Common myeloid progenitor, CD34-positive (primary cell): Measurements from ENCODE around the gene PCSK5.
"Not testable (repeated sequence)": the region's sequence is repeated elsewhere in the genome, so short reads cannot be mapped to it uniquely, and the experiment has no call there.

Experiments used
- CTCF ChIA-PET: fragments of 350-600 bp; sonication (Branson Sonifier 250); formaldehyde crosslinking; loops from one replicate; lab custom pipeline; 2021; ENCODE audit warnings: antibody characterized with exemption; lab: Charles Lee
- POLR2A ChIA-PET: fragments of 350-600 bp; sonication (Branson Sonifier 250); formaldehyde crosslinking; loops from one replicate; lab custom pipeline; 2021; ENCODE audit warnings: antibody characterized with exemption; lab: Charles Lee
- DNase-seq, 3 donors: peaks; one replicate each; pipeline versions ENCODE4 v3.0.0 to v3.0.0-alpha.2; 2013
- H3K27ac ChIP-seq, 2 experiments: 1 replicate in 1 of 2; 2 replicates in 1 of 2; pipeline ENCODE4 v1.7.0; 2013; ENCODE audit warnings: inconsistent platforms in 2 of 2, low read length in 2 of 2, mild to moderate bottlenecking in 2 of 2, low read depth in 1 of 2, moderate library complexity in 1 of 2; ENCODE audit not compliant: severe bottlenecking in 2 of 2, insufficient read depth in 1 of 2, poor library complexity in 1 of 2
- H3K27me3 ChIP-seq, 5 experiments: replicated peaks in 2 of 5; 1 replicate in 3 of 5; 2 replicates in 2 of 5; pipeline versions ENCODE4 v1.6.1 to v1.7.0; 2013; ENCODE audit warnings: low read length in 4 of 5, mild to moderate bottlenecking in 2 of 5, moderate library complexity in 2 of 5, inconsistent platforms in 1 of 5; ENCODE audit not compliant: insufficient read depth in 5 of 5, control insufficient read depth in 4 of 5
- H3K36me3 ChIP-seq, 4 experiments: 1 replicate in 2 of 4; 2 replicates in 2 of 4; pipeline versions ENCODE4 v1.6.1 to v1.7.0; 2013; ENCODE audit warnings: low read length in 3 of 4, control low read depth in 1 of 4, mild to moderate bottlenecking in 1 of 4; ENCODE audit not compliant: control insufficient read depth in 4 of 4, insufficient read depth in 4 of 4
- H3K4me1 ChIP-seq, 4 experiments: 1 replicate in 3 of 4; 2 replicates in 1 of 4; pipeline versions ENCODE4 v1.6.1 to v1.7.1; 2013; ENCODE audit warnings: low read length in 3 of 4, mild to moderate bottlenecking in 3 of 4, control low read depth in 1 of 4, inconsistent platforms in 1 of 4, moderate library complexity in 1 of 4; ENCODE audit not compliant: control insufficient read depth in 4 of 4, insufficient read depth in 4 of 4; ENCODE audit errors: control extremely low read depth in 1 of 4
- H3K4me3 ChIP-seq, 7 experiments: 1 replicate in 4 of 7; 2 replicates in 3 of 7; pipeline versions ENCODE4 v1.5.1 to v1.7.0; 2013; ENCODE audit warnings: mild to moderate bottlenecking in 7 of 7, low read length in 6 of 7, moderate library complexity in 6 of 7, inconsistent platforms in 2 of 7, low read depth in 2 of 7, control low read depth in 1 of 7; ENCODE audit not compliant: insufficient read depth in 4 of 7, control insufficient read depth in 1 of 7; ENCODE audit errors: extremely low read depth in 1 of 7
- H3K9me3 ChIP-seq, 5 experiments: 1 replicate in 4 of 5; 2 replicates in 1 of 5; pipeline versions ENCODE4 v1.6.1 to v1.7.1; 2013; ENCODE audit warnings: low read length in 4 of 5, mild to moderate bottlenecking in 2 of 5, inconsistent platforms in 1 of 5, low read depth in 1 of 5, moderate library complexity in 1 of 5; ENCODE audit not compliant: control insufficient read depth in 4 of 5, insufficient read depth in 2 of 5; ENCODE audit errors: control extremely low read depth in 1 of 5
- WGBS: methylation state at CpG from one replicate; pipeline ENCODE4 v1.1.5; 2013; ENCODE audit not compliant: insufficient coverage; 5-methylcytosine and 5-hydroxymethylcytosine counted together

The PCSK5 gene

GRCh38 chr9:75956161-75956560 is 65.7 kb downstream of the PCSK5 start:
- H3K9me3 ChIP-seq = no peaks in the 10 kb centered on the region
- WGBS = no CpG with 5 or more reads among the region's 1 CpG
- no peak for DNase-seq
- H3K27me3 ChIP-seq = no peaks in the 10 kb centered on the region
- H3K27ac ChIP-seq = no peak overlapping the region
- POLR2A ChIA-PET = no interaction called here
- CTCF ChIA-PET = no interaction called here
- no peaks in the 10 kb centered on the region for H3K4me1 ChIP-seq
- H3K4me3 ChIP-seq = no peak overlapping the region
- H3K36me3 ChIP-seq = no peaks in the 10 kb centered on the region

- Histone ChIP-seq H3K9me3 (no peaks in the 10 kb centered on the region), H3K4me3 (no peak overlapping the region), H3K27me3 (no peaks in the 10 kb centered on the region), H3K4me1 (no peaks in the 10 kb centered on the region), H3K36me3 (no peaks in the 10 kb centered on the region), H3K27ac (no peak overlapping the region)
- ChIA-PET CTCF (interaction anchor here (1.3 kb wide), 1 partner anchor 16 kb away, joined by 3 read pairs; no protein-coding TSS in a partner anchor), POLR2A (interaction anchor here (0.5 kb wide), 1 partner anchor 671 kb away, joined by 4 read pairs; no protein-coding TSS in a partner anchor)
- WGBS = 100% methylated on average over 2 of the region's 3 CpGs
- no peak for DNase-seq
Measured at GRCh38 chr9:75957116-75957515, 66.6 kb downstream of the PCSK5 start.

GRCh38 chr9:75958226-75958625 is 67.8 kb downstream of the PCSK5 start:
- Histone ChIP-seq H3K4me3 (no peak overlapping the region), H3K27ac (no peak overlapping the region), H3K36me3 (no peaks in the 10 kb centered on the region), H3K27me3 (no peaks in the 10 kb centered on the region), H3K9me3 (no peaks in the 10 kb centered on the region), H3K4me1 (no peaks in the 10 kb centered on the region)
- DNase-seq = no peak
- ChIA-PET CTCF (interaction anchor here (0.5 to 1.3 kb wide), 2 partner anchors 11 to 17 kb away, joined by 3 to 4 read pairs; no protein-coding TSS in a partner anchor), POLR2A (no interaction called here)
- WGBS = 100% methylated on average over 2 of the region's 3 CpGs

- 22% methylated on average over 4 of the region's 6 CpGs for WGBS
- Histone ChIP-seq H3K27me3 (no peaks in the 10 kb centered on the region), H3K9me3 (no peaks in the 10 kb centered on the region), H3K27ac (no peak overlapping the region), H3K4me1 (no peaks in the 10 kb centered on the region), H3K36me3 (no peaks in the 10 kb centered on the region), H3K4me3 (no peak overlapping the region)
- DNase-seq = no peak
- ChIA-PET CTCF (interaction anchor here (1.2 kb wide), 1 partner anchor 9 kb away, joined by 4 read pairs; no protein-coding TSS in a partner anchor), POLR2A (no interaction called here)
Measured at GRCh38 chr9:75960551-75960950, 70.1 kb downstream of the PCSK5 start.

GRCh38 chr9:75962013-75962661 is 71.7 kb downstream of the PCSK5 start:
- WGBS = 92% methylated on average over 6 of the region's 8 CpGs
- Histone ChIP-seq H3K27ac (no peak overlapping the region), H3K4me1 (no peaks in the 10 kb centered on the region), H3K4me3 (no peak overlapping the region), H3K9me3 (no peaks in the 10 kb centered on the region), H3K27me3 (no peaks in the 10 kb centered on the region), H3K36me3 (no peaks in the 10 kb centered on the region)
- no peak for DNase-seq
- ChIA-PET CTCF (interaction anchor here (0.9 to 1.2 kb wide), 2 partner anchors 12 to 21 kb away, joined by 3 to 4 read pairs; no protein-coding TSS in a partner anchor), POLR2A (no interaction called here)

GRCh38 chr9:75962662-75963036 is 72.2 kb downstream of the PCSK5 start:
- Histone ChIP-seq H3K4me3 (no peak overlapping the region), H3K27me3 (no peaks in the 10 kb centered on the region), H3K27ac (no peak overlapping the region), H3K9me3 (no peaks in the 10 kb centered on the region), H3K4me1 (no peaks in the 10 kb centered on the region), H3K36me3 (no peaks in the 10 kb centered on the region)
- ChIA-PET POLR2A (no interaction called here), CTCF (interaction anchor here (0.9 to 1.2 kb wide), 2 partner anchors 12 to 20 kb away, joined by 3 to 4 read pairs; no protein-coding TSS in a partner anchor)
- DNase-seq = no peak
- 100% methylated on average over 3 of the region's 4 CpGs for WGBS

- H3K27me3 ChIP-seq, POLR2A ChIA-PET, H3K27ac ChIP-seq, H3K9me3 ChIP-seq, H3K36me3 ChIP-seq, H3K4me1 ChIP-seq, H3K4me3 ChIP-seq, DNase-seq: not testable (repeated sequence)
- WGBS = 90% methylated on average over 2 of the region's 9 CpGs
- CTCF ChIA-PET = interaction anchor here (0.9 to 1.2 kb wide), 2 partner anchors 13 to 20 kb away, joined by 3 to 4 read pairs; no protein-coding TSS in a partner anchor
Measured at GRCh38 chr9:75963321-75963720, 72.8 kb downstream of the PCSK5 start.
